Ascending aorta (tissue), 2 donors: ENCODE data around the gene EHBP1L1. TPM values are rescaled to one million over a fixed set of nuclear protein-coding genes. Genes with fewer than 3 reads are reported as not detected.

Experiments
- DNase-seq, 2 donors: peaks; one replicate each; pipeline ENCODE4 v3.0.0-alpha.2; 2019; ENCODE audit warnings: low spot score in 2 of 2
- H3K27ac ChIP-seq, 2 donors: fragments of 200-600 bp; sonication (generic); one replicate each; pipeline ENCODE4 v1.5.1; 2016 to 2017; ENCODE audit warnings: mild to moderate bottlenecking in 1 of 2
- H3K27me3 ChIP-seq: fragments of 200-600 bp; sonication (generic); one replicate; pipeline ENCODE4 v1.5.1; 2017
- H3K36me3 ChIP-seq, 2 donors: fragments of 200-600 bp; sonication (generic); one replicate each; pipeline ENCODE4 v1.5.1; 2016
- H3K4me1 ChIP-seq, 2 donors: fragments of 200-600 bp; sonication (generic); one replicate each; pipeline ENCODE4 v1.5.1; 2016 to 2017; ENCODE audit warnings: mild to moderate bottlenecking in 1 of 2
- H3K4me3 ChIP-seq, 2 donors: fragments of 200-600 bp; sonication (generic); one replicate each; pipeline ENCODE4 v1.5.1; 2016 to 2017; ENCODE audit warnings: mild to moderate bottlenecking in 1 of 2
- H3K9me3 ChIP-seq, 2 donors: fragments of 200-600 bp; sonication (generic); one replicate each; pipeline ENCODE4 v1.5.1; 2016
- CTCF ChIP-seq, 3 experiments: fragments of 200-600 bp in 2 of 3; fragments of 450-650 bp in 1 of 3; sonication (generic) in 2 of 3; IDR thresholded peaks; one replicate each; pipeline ENCODE4 v1.5.1; 2016 to 2019; ENCODE audit warnings: antibody characterized with exemption in 3 of 3, mild to moderate bottlenecking in 1 of 3, moderate library complexity in 1 of 3
- intact Hi-C: fragments of 100-400 bp; cut with DNase I; formaldehyde crosslinking; loops from one replicate; pipeline ENCODE4 v1.15.1; 2023
- total RNA-seq: library from RNA; depleted of rRNA; stranded (reverse); fragments of >200 nt; gene quantifications from one replicate; pipeline ENCODE4 v1.1.0, GENCODE V29; 2016

EHBP1L1 gene
- total RNA-seq, 1 donor from 2014 or later = 418 TPM

GRCh38 chr11:65619281-65619928 is 43.6 kb downstream of the EHBP1L1 start:
- no peak for DNase-seq
- Histone ChIP-seq H3K27ac (no peak overlapping the region), H3K27me3 (no peaks in the 10 kb centered on the region), H3K4me1 (peaks cover 11 to 13% of the 10 kb centered on the region in 2 donors), H3K36me3 (peaks cover 65 to 69% of the 10 kb centered on the region in 2 donors), H3K4me3 (no peak overlapping the region), H3K9me3 (no peaks in the 10 kb centered on the region)
- TF ChIP-seq CTCF (IDR thresholded peaks at IDR 0.05) = no peak
- intact Hi-C loops = loop anchor here (5.0 to 10.0 kb wide), 2 partner anchors 95 to 213 kb away; partner anchors contain the start of genes KAT5 and SNX32

- no peak for DNase-seq
- peaks cover 76 to 81% of the 10 kb centered on the region in 2 donors for H3K36me3 ChIP-seq
- intact Hi-C loops = no loop called here
- peaks cover 11 to 13% of the 10 kb centered on the region in 2 donors for H3K4me1 ChIP-seq
- H3K27me3 ChIP-seq = no peaks in the 10 kb centered on the region
- no peak for TF ChIP-seq CTCF (IDR thresholded peaks at IDR 0.05)
- no peaks in the 10 kb centered on the region for H3K9me3 ChIP-seq
- H3K4me3 ChIP-seq = no peak overlapping the region
- no peak overlapping the region for H3K27ac ChIP-seq
Observed at GRCh38 chr11:65620666-65621065, 44.8 kb downstream of the EHBP1L1 start.

GRCh38 chr11:65621460-65621859 is 45.6 kb downstream of the EHBP1L1 start:
- peaks cover 83 to 89% of the 10 kb centered on the region in 2 donors for H3K36me3 ChIP-seq

GRCh38 chr11:65622011-65622410 is 46.2 kb downstream of the EHBP1L1 start:
- peaks cover 1 to 5% of the 10 kb centered on the region in 2 donors for H3K4me1 ChIP-seq
- no peak for DNase-seq
- no peak overlapping the region for H3K4me3 ChIP-seq
- no peaks in the 10 kb centered on the region for H3K9me3 ChIP-seq
- TF ChIP-seq CTCF (IDR thresholded peaks at IDR 0.05) = no peak
- no peaks in the 10 kb centered on the region for H3K27me3 ChIP-seq
- H3K36me3 ChIP-seq = peaks cover 87 to 94% of the 10 kb centered on the region in 2 donors
- intact Hi-C loops = no loop called here
- no peak overlapping the region for H3K27ac ChIP-seq

More at GRCh38 chr11:65621460-65621859, 45.6 kb downstream of the EHBP1L1 start:
- Histone ChIP-seq H3K4me3 (no peak overlapping the region), H3K9me3 (no peaks in the 10 kb centered on the region), H3K27me3 (no peaks in the 10 kb centered on the region), H3K27ac (no peak overlapping the region), H3K4me1 (peaks cover 7 to 10% of the 10 kb centered on the region in 2 donors)
- no peak for TF ChIP-seq CTCF (IDR thresholded peaks at IDR 0.05)
- no peak for DNase-seq
- intact Hi-C loops = no loop called here

- H3K36me3 ChIP-seq = peaks cover 87 to 94% of the 10 kb centered on the region in 2 donors
- H3K9me3 ChIP-seq = no peaks in the 10 kb centered on the region
- no peak overlapping the region for H3K4me3 ChIP-seq
- no peak for DNase-seq
- intact Hi-C loops = no loop called here
- no peak overlapping the region for H3K27ac ChIP-seq
- no peak for TF ChIP-seq CTCF (IDR thresholded peaks at IDR 0.05)
- no peaks in the 10 kb centered on the region for H3K27me3 ChIP-seq
- no peaks in the 10 kb centered on the region for H3K4me1 ChIP-seq
Observed at GRCh38 chr11:65623177-65623576, 47.3 kb downstream of the EHBP1L1 start.
